MM.1S (cell line): ENCODE data around the gene BEND7.

ENCODE experiments used
- DNase-seq: peaks from one replicate; pipeline ENCODE4 v3.0.0-alpha.2; 2015
- H2AFZ ChIP-seq: fragments of 300-600 bp; sonication (generic); 2 replicates; pipeline ENCODE4 v1.6.0; 2016; ENCODE audit warnings: antibody characterized with exemption, low read length
- H3F3A ChIP-seq: fragments of 300-600 bp; sonication (generic); 2 replicates; pipeline ENCODE4 v1.6.1; 2016; ENCODE audit warnings: mild to moderate bottlenecking, antibody characterized with exemption, low read length, moderate library complexity, mixed read lengths; ENCODE audit not compliant: insufficient read depth
- H3K27ac ChIP-seq: fragments of 300-600 bp; sonication (generic); 2 replicates; pipeline ENCODE4 v1.5.1; 2016; ENCODE audit warnings: mild to moderate bottlenecking, low read length
- H3K27me3 ChIP-seq: fragments of 300-600 bp; sonication (generic); replicated peaks from 2 replicates; pipeline ENCODE4 v1.6.0; 2016; ENCODE audit warnings: low read length; ENCODE audit not compliant: insufficient read depth
- H3K36me3 ChIP-seq: fragments of 300-600 bp; sonication (generic); replicated peaks from 2 replicates; pipeline ENCODE4 v1.6.1; 2016; ENCODE audit warnings: mild to moderate bottlenecking, low read length, mixed read lengths; ENCODE audit not compliant: insufficient read depth
- H3K4me1 ChIP-seq: fragments of 300-600 bp; sonication (generic); 2 replicates; pipeline ENCODE4 v1.6.1; 2016; ENCODE audit warnings: low read length, mixed read lengths
- H3K4me2 ChIP-seq: fragments of 300-600 bp; sonication (generic); 2 replicates; pipeline ENCODE4 v1.6.0; 2016; ENCODE audit warnings: low read depth, low read length
- H3K4me3 ChIP-seq: fragments of 300-600 bp; sonication (generic); 2 replicates; pipeline ENCODE4 v1.5.1; 2016; ENCODE audit warnings: low read length, mixed read lengths
- H3K79me2 ChIP-seq: fragments of 300-600 bp; sonication (generic); 2 replicates; pipeline ENCODE4 v1.6.1; 2016; ENCODE audit warnings: mixed run types, low read length, mixed read lengths
- H3K9ac ChIP-seq: fragments of 300-600 bp; sonication (generic); 2 replicates; pipeline ENCODE4 v1.6.1; 2016; ENCODE audit warnings: low read length, mixed read lengths
- H3K9me2 ChIP-seq: fragments of 300-600 bp; sonication (generic); replicated peaks from 2 replicates; pipeline ENCODE4 v1.6.1; 2016; ENCODE audit warnings: mild to moderate bottlenecking, low read length, mixed read lengths; ENCODE audit not compliant: insufficient read depth
- H3K9me3 ChIP-seq: fragments of 300-600 bp; sonication (generic); replicated peaks from 2 replicates; pipeline ENCODE4 v1.6.1; 2016; ENCODE audit warnings: mild to moderate bottlenecking, low read length, mixed read lengths; ENCODE audit not compliant: insufficient read depth
- H4K20me1 ChIP-seq: fragments of 300-600 bp; sonication (generic); 2 replicates; pipeline ENCODE4 v1.6.1; 2016; ENCODE audit warnings: mild to moderate bottlenecking, low read length, moderate library complexity, mixed read lengths; ENCODE audit not compliant: insufficient read depth
- CTCF ChIP-seq: fragments of 300-600 bp; sonication (generic); IDR thresholded peaks from 2 replicates; pipeline ENCODE4 v1.5.1; 2016; ENCODE audit warnings: antibody characterized with exemption, low read length, mixed read lengths
- EZH2 ChIP-seq: fragments of 300-600 bp; sonication (generic); optimal IDR thresholded peaks from 2 replicates; pipeline ENCODE3; 2017; ENCODE audit warnings: low read depth, mild to moderate bottlenecking, antibody characterized with exemption, low read length, mixed read lengths
- EZH2phosphoT487 ChIP-seq: fragments of 300-600 bp; sonication (generic); IDR thresholded peaks from 2 replicates; pipeline ENCODE4 v1.6.1; 2018; ENCODE audit warnings: antibody characterized with exemption, low read length

The BEND7 gene

DNA sequence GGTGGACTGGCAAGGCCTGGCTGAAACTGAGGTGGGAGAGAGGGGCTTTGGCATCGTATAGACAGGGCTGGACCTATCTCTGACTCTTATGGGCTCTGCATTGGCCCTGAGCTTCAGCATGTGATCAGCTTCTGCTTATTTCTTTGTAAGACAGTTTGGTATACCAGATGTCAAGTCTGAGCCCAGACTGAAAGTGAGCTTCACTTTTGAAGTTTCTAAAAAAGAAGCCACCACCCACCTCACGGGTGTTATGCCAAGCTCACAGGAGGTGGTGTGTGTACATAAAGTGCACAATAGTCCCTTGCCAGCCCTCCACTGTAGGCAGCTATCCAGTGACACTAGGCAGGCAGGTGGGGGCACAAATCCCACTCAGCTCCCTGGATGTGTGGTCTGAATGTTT is 112.1 kb downstream of the BEND7 start:
- Histone ChIP-seq H3K27me3 (no peaks in the 10 kb centered on the region), H2AFZ (no peak overlapping the region), H3K4me1 (no peaks in the 10 kb centered on the region), H3K9me2 (no peaks in the 10 kb centered on the region), H4K20me1 (no peaks in the 10 kb centered on the region), H3K9me3 (no peaks in the 10 kb centered on the region), H3K79me2 (no peaks in the 10 kb centered on the region), H3F3A (no peaks in the 10 kb centered on the region), H3K4me3 (no peak overlapping the region), H3K27ac (no peak overlapping the region), H3K9ac (no peak overlapping the region), H3K4me2 (no peak overlapping the region), H3K36me3 (no peaks in the 10 kb centered on the region)
- TF ChIP-seq CTCF: no peak
- DNase-seq: no peak

DNA sequence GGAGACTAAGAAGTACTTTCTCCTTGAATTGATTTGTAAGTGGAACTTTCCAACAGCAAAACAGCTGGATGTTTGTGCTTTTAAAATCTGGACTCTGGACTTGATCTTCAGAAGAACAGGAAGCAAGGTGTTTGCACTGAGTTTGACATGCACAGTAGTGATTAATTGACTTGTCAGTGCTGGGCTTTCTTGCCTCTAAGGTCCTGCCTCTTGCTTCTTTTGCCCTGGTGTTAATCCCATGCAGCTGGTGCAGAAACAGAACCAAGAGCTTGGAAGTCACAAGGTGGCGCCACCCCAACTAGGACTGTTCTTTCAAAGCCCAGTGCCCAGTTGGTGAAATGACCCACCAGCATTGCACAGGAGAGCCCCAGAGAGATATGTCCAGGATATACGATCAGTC is 114.0 kb downstream of the BEND7 start:
- H3K4me1 ChIP-seq: no peaks in the 10 kb centered on the region
- no peaks in the 10 kb centered on the region for H4K20me1 ChIP-seq
- peak; percentile 10 for TF ChIP-seq CTCF
- TF ChIP-seq EZH2phosphoT487: no peak
- no peak overlapping the region for H3K27ac ChIP-seq
- H3K79me2 ChIP-seq: no peaks in the 10 kb centered on the region
- no peaks in the 10 kb centered on the region for H3K9me3 ChIP-seq
- H3F3A ChIP-seq: no peaks in the 10 kb centered on the region
- no peaks in the 10 kb centered on the region for H3K9me2 ChIP-seq
- H3K4me2 ChIP-seq: no peak overlapping the region
- H3K4me3 ChIP-seq: no peak overlapping the region
- no peak overlapping the region for H2AFZ ChIP-seq
- no peak overlapping the region for H3K9ac ChIP-seq
- H3K36me3 ChIP-seq: no peaks in the 10 kb centered on the region
- no peaks in the 10 kb centered on the region for H3K27me3 ChIP-seq
- DNase-seq: no peak

- Histone ChIP-seq H3K4me3 (no peak overlapping the region), H3K9ac (no peak overlapping the region), H3K27ac (no peak overlapping the region), H3K4me1 (no peaks in the 10 kb centered on the region), H3K9me3 (no peaks in the 10 kb centered on the region), H2AFZ (no peak overlapping the region), H3K9me2 (no peaks in the 10 kb centered on the region), H3K36me3 (no peaks in the 10 kb centered on the region), H3K79me2 (no peaks in the 10 kb centered on the region), H3K27me3 (no peaks in the 10 kb centered on the region), H4K20me1 (no peaks in the 10 kb centered on the region), H3F3A (no peaks in the 10 kb centered on the region), H3K4me2 (no peak overlapping the region)
- TF ChIP-seq EZH2phosphoT487 (no peak), EZH2 (no peak), CTCF (no peak)
- no peak for DNase-seq
Measured at GRCh38 chr10:13414137-13414536, 114.7 kb downstream of the BEND7 start.

DNA sequence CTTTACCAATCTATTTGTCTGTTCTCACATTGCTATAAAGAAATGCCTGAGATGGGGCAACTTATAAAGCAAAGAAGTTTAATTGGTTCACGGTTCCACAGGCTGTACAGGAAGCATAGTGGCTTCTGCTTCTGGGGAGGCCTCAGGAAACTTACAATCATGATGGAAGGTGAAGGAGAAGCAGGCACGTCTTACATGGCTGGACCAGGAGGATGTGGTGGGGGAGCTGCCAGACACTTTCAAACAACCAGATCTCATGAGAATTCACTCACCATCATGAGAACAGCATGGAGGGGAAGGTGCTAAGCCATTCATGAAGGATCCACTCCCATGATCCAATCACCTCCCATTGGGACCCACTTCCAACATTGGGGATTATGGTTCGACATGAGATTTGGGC is 115.9 kb downstream of the BEND7 start:
- Histone ChIP-seq H3K4me2 (no peak overlapping the region), H3K9me3 (no peaks in the 10 kb centered on the region), H4K20me1 (no peaks in the 10 kb centered on the region), H3K9me2 (no peaks in the 10 kb centered on the region), H3K4me3 (no peak overlapping the region), H3K4me1 (no peaks in the 10 kb centered on the region), H3K27me3 (no peaks in the 10 kb centered on the region), H3K9ac (no peak overlapping the region), H3K27ac (no peak overlapping the region), H3K79me2 (no peaks in the 10 kb centered on the region), H3K36me3 (no peaks in the 10 kb centered on the region), H3F3A (no peaks in the 10 kb centered on the region), H2AFZ (no peak overlapping the region)
- TF ChIP-seq CTCF: no peak
- TF ChIP-seq EZH2phosphoT487: no peak
- no peak for TF ChIP-seq EZH2
- no peak for DNase-seq
